Esophagus muscularis mucosa (tissue), 4 donors: ENCODE results near the gene LTBP1.

Source experiments
- CTCF ChIP-seq, 3 experiments: fragments of 200-600 bp in 2 of 3; fragments of 450-650 bp in 1 of 3; sonication (generic) in 2 of 3; IDR thresholded peaks; one replicate each; pipeline ENCODE4 v1.5.1; 2017 to 2019; ENCODE audit warnings: antibody characterized with exemption in 3 of 3, mild to moderate bottlenecking in 2 of 3, moderate library complexity in 1 of 3
- EP300 ChIP-seq: sonication (generic); formaldehyde crosslinking; IDR thresholded peaks from one replicate; pipeline ENCODE4 v1.6.1; 2017; ENCODE audit warnings: antibody characterized with exemption
- POLR2A ChIP-seq: fragments of 450-650 bp; IDR thresholded peaks from one replicate; pipeline ENCODE4 v1.6.1; 2017; ENCODE audit warnings: antibody characterized with exemption, moderate library complexity, mild to moderate bottlenecking, low read depth
- POLR2AphosphoS5 ChIP-seq, 2 donors: sonication (generic); formaldehyde crosslinking; IDR thresholded peaks; one replicate each; pipeline ENCODE4 v1.6.1; 2017; ENCODE audit warnings: antibody characterized with exemption in 2 of 2

GRCh38 chr2:32925976-32926707 is 20.6 kb upstream of the LTBP1 start:
- TF ChIP-seq POLR2AphosphoS5 (IDR thresholded peaks at IDR 0.05): no peak
- no peak for TF ChIP-seq EP300
- no peak for TF ChIP-seq CTCF (IDR thresholded peaks at IDR 0.05)
- TF ChIP-seq POLR2A: no peak
